HG03378 (cell line): ENCODE data around the gene ELL2.
"Not testable (repeated sequence)": the region's sequence is repeated elsewhere in the genome, so short reads cannot be mapped to it uniquely, and the experiment has no call there.

Experiments used
- ATAC-seq: cut with Tn5 transposase; IDR thresholded peaks from one replicate; pipeline ENCODE4 v1.9.1; 2021; ENCODE audit warnings: mild to moderate bottlenecking, moderate library complexity; ENCODE audit not compliant: unreplicated experiment

ELL2 gene

GRCh38 chr5:95931079-95931833 is 30.4 kb downstream of the ELL2 start:
- ATAC-seq, result no peak

DNA sequence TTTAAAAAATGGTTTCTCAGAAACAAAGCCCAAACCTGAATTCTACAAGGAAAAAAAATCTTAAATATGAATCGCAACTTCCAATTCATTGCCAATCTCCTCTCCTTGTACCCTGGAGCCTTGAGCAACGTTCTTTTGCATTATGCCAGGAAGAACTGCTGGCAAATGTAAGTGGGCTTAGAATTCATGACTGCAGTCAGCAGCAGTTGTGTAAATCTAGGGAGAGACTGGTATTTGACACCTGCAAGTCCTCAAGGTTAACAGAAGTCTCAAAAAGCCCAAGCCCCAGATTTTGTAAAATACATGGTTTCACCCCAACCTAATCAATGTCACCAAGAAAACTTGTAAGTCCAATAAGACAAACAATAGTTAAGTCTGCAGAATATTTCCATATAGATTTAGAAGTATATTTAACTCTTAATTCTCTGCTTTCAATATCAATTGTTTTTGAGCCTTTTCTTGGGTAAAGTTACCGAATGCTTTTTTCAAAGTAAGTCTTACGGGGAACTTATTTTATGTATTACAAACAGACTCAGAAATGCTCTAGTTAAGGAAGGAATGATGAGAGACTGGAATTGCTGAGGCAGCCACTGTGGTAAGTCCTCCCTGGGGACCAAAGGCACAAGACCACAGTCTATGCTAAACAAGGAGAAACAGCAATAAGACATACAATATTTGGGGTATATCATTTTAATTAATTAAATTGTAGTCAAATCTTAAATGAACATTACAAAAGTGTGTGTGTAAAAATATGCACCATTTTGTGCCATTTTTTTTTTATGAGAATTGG is 31.3 kb downstream of the ELL2 start:
- no peak for ATAC-seq

- ATAC-seq, result no peak
These were observed 32.9 kb downstream of the ELL2 start for GRCh38 chr5:95928724-95929253.

DNA sequence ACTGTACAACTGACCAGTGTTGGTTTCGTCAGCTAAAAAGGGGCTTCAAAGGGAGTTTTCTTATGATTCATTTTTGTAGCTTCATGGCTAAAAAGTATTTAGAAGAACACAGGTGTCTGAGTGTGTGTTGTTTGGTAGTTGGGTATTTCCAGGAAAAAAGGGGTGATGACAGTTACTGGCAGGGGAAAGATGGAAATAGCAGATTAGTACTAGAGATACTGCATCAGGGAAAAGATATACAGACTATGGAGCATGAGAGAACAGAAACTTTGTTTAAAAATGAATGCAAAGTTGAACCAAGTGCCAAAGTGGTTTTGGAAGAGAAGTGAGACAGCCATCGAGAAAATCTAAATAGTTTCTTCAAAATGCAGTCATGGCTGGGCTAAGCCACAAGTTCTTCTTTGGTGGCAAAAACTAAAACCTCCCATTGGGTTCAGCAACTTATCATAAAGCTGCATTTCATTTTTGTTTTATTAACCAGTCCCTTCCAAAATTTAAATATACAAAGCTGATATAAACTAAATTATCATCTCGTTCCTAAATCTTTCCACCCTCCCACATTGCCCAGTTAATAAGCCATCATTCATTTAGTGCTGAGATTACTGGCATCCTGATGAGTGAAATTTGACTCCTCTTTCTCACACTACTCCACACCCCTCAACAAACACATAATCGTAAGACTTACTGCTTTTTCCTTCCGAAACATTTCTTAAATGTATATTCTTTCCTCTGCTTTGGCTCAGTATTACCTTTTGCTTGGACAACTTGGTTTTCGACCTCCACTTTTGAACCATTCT is 33.5 kb downstream of the ELL2 start:
- ATAC-seq, result peak; percentile 45

DNA sequence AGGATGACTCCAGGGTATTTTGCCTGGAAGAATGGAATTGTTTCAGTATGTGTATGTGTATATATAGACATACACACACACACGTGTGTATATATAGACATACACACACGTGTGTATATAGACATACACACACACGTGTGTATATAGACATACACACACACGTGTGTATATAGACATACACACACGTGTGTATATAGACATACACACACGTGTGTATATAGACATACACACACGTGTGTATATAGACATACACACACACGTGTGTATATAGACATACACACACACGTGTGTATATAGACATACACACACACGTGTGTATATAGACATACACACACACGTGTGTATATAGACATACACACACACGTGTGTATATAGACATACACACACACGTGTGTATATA is 34.4 kb downstream of the ELL2 start:
- ATAC-seq, result not testable (repeated sequence)

DNA sequence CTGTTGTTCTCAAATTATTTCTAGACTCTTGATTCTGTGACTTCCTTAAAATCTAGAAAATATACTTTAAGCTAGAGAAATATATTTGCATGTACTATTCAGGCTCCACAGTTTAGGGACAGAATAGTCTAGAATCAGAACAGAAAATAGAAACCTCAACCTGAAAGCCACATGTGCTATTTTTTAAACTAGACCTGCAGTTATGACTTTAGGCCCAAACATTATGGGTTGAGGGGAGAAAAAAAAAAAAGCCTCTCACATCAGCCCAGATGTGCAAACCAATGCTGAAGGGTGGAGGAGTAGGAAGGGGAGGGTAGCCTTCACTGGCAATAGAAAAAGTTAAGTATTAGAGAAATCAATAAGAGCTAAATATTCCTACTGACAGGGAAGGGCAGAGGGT is 35.7 kb downstream of the ELL2 start:
- peak; percentile 53 for ATAC-seq

DNA sequence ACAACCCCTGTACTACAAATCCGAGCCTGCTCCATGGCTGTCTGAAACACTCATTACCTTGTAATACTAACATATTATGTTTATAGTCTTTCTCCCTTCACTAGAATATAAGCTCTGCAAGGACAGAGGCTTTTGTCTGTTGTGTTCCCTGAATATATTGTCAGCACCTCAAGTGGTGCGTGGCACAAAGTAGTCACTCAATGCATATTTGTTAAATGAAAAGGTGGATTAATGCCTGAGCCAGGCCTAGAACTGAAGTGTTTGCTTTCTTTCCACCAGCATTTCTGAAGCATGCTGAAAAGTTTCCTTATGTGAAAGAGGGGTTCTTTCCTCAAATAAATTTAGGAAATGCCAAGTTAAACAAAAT is 36.3 kb downstream of the ELL2 start:
- no peak for ATAC-seq

- ATAC-seq, result peak; percentile 24
These were observed 36.8 kb downstream of the ELL2 start for GRCh38 chr5:95924720-95925377.

DNA sequence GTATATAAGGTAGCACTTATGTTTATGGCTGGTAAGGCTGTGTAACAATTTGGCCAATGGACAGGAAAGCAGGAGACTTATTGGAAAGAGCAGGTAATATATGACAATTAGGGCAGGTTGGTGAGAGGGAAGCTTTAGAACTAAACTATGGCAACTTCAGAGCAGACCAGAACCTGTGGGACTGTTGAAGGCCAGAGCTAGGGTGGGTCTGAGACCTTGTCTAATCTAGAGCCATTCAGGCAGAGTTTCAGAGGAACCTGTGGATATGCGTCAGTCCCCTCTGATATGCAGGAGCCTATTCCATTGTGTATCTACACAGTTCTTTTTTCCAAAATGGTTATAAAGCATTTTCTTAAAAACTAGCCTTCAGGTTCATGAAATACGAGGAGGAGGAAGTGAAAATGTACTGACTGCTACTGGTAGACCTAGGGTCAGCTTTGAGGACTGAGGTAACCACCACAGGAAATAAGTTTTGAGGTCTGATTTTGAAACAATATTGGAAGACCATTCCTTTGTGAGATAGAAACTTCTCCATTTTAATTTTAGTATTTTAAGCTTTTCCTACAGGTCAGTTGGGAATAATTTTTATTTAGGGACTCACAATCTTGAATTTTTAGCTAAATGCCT is 37.6 kb downstream of the ELL2 start:
- peak; percentile 43 for ATAC-seq

DNA sequence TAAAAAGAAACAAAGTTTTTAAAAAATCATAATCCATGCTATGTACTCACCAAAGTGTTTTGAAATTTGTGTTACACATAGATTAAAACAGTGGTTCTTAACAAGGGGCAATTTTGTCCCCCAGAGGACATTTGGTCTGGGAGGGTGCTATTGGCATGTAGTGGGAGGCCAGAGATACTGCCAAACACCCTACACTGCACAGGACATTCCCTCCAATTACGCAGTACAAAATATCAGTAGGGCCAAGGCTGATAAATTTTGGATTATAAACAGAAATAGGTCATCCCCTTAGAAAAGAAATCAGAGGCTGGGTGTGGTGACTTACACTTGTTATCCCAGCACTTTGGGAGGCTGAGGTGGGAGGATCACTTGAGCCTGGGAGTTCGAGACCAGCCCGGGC is 38.9 kb downstream of the ELL2 start:
- ATAC-seq, result no peak

DNA sequence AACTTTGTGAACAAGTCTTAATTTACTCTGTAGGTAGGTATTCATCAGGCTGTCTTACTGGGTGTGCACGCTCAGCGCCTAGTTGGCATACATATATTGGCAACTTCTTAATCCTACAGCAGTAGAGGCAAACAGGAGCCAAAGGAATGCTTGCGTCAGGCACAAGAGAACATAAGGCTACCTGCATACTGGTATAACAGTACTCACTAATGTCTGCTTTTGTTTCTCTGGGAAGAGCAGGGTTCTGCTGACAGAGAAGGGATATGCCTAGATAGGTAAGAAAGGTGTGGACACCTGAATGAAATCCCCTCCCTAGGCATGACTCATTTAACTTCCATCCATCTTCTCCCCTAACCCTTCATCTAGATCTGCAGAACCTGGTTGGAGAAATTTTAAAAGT is 40.1 kb downstream of the ELL2 start:
- no peak for ATAC-seq

GRCh38 chr5:95920822-95921221 is 40.8 kb downstream of the ELL2 start:
- ATAC-seq, result no peak

DNA sequence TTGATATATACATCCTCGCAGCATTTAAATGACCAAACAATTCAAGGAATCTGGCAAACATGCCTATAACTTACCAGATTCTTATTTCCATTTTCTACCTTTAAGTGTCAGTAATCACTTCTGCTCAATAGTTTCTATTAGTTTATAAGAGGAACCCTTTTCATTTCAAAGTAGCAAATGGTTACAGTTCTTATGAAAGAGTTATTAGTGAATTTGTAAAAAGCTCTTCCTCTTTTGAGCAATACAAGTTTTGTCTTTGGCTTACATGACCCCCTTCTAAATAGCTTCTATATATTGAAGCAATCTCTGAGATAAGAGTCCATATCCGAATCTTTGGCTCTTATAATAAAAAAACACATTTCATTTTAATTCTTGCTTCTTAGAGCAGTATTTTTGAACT is 42.0 kb downstream of the ELL2 start:
- ATAC-seq, result no peak

GRCh38 chr5:95918421-95919006 is 43.1 kb downstream of the ELL2 start:
- no peak for ATAC-seq

- no peak for ATAC-seq
These were observed 44.4 kb downstream of the ELL2 start for GRCh38 chr5:95917207-95917606.

DNA sequence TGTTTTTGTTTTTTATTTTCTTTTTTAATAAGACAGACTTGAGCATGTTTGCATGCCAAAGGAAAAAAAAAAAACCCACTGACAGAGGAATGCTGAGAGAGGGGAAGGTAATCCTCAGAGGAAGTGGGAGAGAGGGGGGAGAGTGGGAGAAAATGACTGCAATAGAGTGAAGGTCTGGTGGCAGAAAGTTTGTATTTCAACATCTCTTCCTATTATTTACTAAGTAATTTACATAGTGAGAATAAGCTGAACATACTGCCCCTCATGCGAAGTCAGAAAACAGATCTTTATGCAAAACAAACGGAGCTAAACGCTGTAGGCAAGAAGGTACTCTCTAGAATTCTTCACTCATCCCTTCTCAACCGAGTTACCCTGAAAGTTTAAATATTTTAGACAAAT is 45.0 kb downstream of the ELL2 start:
- no peak for ATAC-seq

DNA sequence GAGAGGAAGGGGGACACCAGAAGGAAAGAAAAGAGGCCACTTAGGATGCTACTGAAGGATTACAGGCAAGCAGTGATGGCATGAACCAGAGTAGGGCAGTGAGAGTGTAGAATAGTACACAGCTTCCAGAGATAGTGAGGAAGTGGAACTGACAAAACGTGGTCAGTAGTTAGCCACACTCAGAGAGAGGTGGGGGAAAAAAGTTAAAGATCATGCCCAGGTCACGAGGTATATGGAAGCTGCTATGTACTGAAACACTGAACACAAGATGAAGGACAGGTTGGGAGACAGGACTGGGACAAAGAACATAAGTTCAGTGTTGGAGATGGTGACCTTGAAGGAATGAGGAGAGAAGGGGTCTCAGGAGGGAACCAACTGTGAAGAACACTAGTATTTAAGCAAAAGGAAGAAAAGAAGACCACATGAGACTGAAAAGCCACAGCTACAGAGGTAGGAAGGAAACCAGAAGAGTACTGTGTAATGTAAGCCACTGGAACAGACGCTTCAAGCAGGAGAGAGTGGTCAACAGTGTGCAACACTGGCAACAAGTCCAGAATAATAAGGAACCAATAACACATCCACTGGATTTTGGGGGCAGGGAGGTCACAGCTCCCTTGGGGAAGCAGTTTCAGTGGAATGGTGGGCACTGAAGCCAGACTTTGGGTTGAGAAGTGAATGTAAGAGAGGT is 45.5 kb downstream of the ELL2 start:
- ATAC-seq, result peak; percentile 86

- no peak for ATAC-seq
These were observed 48.0 kb downstream of the ELL2 start for GRCh38 chr5:95913663-95914062.

- ATAC-seq, result no peak
These were observed 49.6 kb downstream of the ELL2 start for GRCh38 chr5:95912029-95912428.
